ENCODE measurements around the gene NOXO1. TPM values are rescaled to one million over a fixed set of nuclear protein-coding genes. Genes with fewer than 3 reads are reported as not detected.
A peak's percentile ranks its signal among the peaks of the same experiment; 100 is the strongest.

NOXO1 gene
- polyA plus RNA-seq, 3 donors, result 0.09 TPM; not detected in 2

DNA sequence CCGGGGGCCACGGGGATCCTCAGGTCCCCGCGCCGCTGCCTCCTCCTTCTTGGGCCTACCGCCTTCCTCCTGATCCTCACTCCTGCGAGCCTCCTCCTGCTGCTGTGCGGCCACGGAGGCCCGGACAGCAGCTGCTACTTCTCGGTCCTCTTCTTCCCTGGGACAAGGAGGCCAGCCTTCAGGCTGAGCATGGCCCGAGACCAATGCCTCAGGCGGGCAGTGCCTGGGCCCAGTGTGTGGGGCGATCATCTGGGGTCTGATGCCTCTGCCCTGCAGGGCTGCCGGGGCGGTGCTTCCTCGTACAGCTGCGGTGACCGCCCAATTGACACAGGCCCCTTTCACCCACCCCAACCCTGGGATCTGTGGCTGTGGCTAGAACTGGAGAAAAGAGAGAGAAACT, 19.8 kb upstream of the NOXO1 start:
- H4K20me1 ChIP-seq (ENCODE audit: insufficient read depth, low read length), result peaks cover 40% of the 10 kb centered on the region

DNA sequence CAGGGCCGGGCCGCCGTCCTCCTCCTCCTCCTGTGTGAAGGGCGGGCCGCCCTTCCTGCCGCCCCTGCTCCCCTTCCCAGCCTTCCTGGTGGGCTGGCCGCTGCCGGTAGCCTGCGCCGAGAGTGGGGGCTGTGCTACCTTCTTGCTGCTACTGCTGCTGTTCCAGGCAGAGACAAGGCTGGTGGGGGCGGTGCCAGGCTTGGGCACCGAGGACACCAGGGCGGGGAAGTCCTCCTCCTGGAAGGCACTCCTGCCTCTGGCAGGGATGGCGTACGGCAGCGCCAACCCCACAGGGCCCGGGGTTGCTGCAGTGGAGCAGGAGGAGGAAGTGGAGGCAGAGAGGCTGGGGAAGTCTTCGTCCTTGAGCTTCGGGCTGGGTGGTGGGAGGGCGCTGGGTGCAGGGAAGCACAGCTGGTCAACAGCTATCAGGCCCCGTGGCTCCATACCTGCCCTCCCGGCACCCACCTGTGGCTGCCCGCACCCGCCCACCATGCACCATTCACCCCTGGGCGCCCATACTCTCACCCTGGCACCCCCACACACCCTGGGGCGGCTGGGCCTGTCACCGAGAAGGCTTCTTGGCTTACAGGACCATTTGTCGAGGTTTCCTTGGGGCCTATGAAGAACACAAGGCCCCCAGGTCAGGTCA, 18.7 kb upstream of the NOXO1 start:
- no peak overlapping the region for H3K9ac ChIP-seq (ENCODE audit: insufficient read depth, low read length, poor library complexity, severe bottlenecking)
- intact Hi-C loops (cut with micrococcal nuclease), result loop anchor here (10.0 kb wide), 2 partner anchors 245 to 255 kb away; partner anchors contain the start of gene ECI1 (in 1 of the 2)
- H3K27ac ChIP-seq (ENCODE audit: low read depth in 1 of 2, low read length in 2 of 2), result no peak overlapping the region
- no peak overlapping the region for H3K4me3 ChIP-seq (replicated peaks in 1 of 3; ENCODE audit: low read depth in 2 of 3, low read length in 3 of 3)
- peaks cover 16% of the 10 kb centered on the region for H3K79me2 ChIP-seq (ENCODE audit: insufficient read depth, low read length)
- H3K36me3 ChIP-seq (replicated peaks in 1 of 2; ENCODE audit: control insufficient read depth in 1 of 2, insufficient read depth in 2 of 2, low read length in 2 of 2), result peaks cover 52 to 69% of the 10 kb centered on the region in 2 donors
- peaks cover 7% of the 10 kb centered on the region for H3K4me1 Mint-ChIP-seq
- H3K9me3 ChIP-seq (replicated peaks in 1 of 2; ENCODE audit: control insufficient read depth in 1 of 2, insufficient read depth in 1 of 2, low read length in 2 of 2), result no peaks in the 10 kb centered on the region
- TF ChIP-seq, protein P1, sequence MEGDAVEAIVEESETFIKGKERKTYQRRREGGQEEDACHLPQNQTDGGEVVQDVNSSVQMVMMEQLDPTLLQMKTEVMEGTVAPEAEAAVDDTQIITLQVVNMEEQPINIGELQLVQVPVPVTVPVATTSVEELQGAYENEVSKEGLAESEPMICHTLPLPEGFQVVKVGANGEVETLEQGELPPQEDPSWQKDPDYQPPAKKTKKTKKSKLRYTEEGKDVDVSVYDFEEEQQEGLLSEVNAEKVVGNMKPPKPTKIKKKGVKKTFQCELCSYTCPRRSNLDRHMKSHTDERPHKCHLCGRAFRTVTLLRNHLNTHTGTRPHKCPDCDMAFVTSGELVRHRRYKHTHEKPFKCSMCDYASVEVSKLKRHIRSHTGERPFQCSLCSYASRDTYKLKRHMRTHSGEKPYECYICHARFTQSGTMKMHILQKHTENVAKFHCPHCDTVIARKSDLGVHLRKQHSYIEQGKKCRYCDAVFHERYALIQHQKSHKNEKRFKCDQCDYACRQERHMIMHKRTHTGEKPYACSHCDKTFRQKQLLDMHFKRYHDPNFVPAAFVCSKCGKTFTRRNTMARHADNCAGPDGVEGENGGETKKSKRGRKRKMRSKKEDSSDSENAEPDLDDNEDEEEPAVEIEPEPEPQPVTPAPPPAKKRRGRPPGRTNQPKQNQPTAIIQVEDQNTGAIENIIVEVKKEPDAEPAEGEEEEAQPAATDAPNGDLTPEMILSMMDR (IDR thresholded peaks at IDR 0.05), result no peak
- H3K27ac Mint-ChIP-seq, result no peak overlapping the region
- no peak for DNase-seq
- no peaks in the 10 kb centered on the region for H3K9me3 Mint-ChIP-seq
- no peak overlapping the region for H3K4me3 Mint-ChIP-seq
- H3K4me2 ChIP-seq (replicated peaks; ENCODE audit: extremely low read depth, low read length, poor library complexity, severe bottlenecking), result no peak overlapping the region
- no peaks in the 10 kb centered on the region for H3K27me3 Mint-ChIP-seq (ENCODE audit: low read depth in 3 of 3)
- WGBS (ENCODE audit: insufficient coverage), result 94% methylated on average over 28 of the region's 28 CpGs
- H3K36me3 Mint-ChIP-seq, result peaks cover 47 to 61% of the 10 kb centered on the region in 2 donors
- no peak overlapping the region for H2AFZ ChIP-seq (ENCODE audit: insufficient read depth, low read depth, low read length, poor library complexity, severe bottlenecking)
- H3K27me3 ChIP-seq (ENCODE audit: control insufficient read depth in 2 of 2, insufficient read depth in 2 of 2, low read length in 2 of 2), result no peaks in the 10 kb centered on the region
- peaks cover 6 to 13% of the 10 kb centered on the region in 2 donors for H3K4me1 ChIP-seq (ENCODE audit: control insufficient read depth in 1 of 2, insufficient read depth in 2 of 2, low read length in 2 of 2)
- peaks cover 30% of the 10 kb centered on the region for H4K20me1 ChIP-seq (ENCODE audit: insufficient read depth, low read length)

More for the DNA sequence above, 19.8 kb upstream of the NOXO1 start:
- no peak for DNase-seq
- Mint-ChIP-seq H3K9me3 (peaks cover 0 to 2% (median 0%) of the 10 kb centered on the region in 7 donors), H3K27me3 (ENCODE audit: low read depth in 3 of 3) (peaks cover 0 to under 1% (median 0%) of the 10 kb centered on the region in 3 donors), H3K27ac (peak overlapping the region in 2 of 7 donors; percentile 63 to 67), H3K4me1 (peaks cover 17% of the 10 kb centered on the region), H3K4me3 (no peak overlapping the region), H3K36me3 (peaks cover 42 to 64% of the 10 kb centered on the region in 2 donors)
- over 99% methylated on average over 14 of the region's 19 CpGs for WGBS (ENCODE audit: insufficient coverage)
- TF ChIP-seq, protein P1 (IDR thresholded peaks at IDR 0.05), result no peak
- H3K9ac ChIP-seq (ENCODE audit: insufficient read depth, low read length, poor library complexity, severe bottlenecking), result no peak overlapping the region
- H3K4me1 ChIP-seq (ENCODE audit: control insufficient read depth in 1 of 2, insufficient read depth in 2 of 2, low read length in 2 of 2), result peaks cover 8 to 23% of the 10 kb centered on the region in 2 donors
- no peaks in the 10 kb centered on the region for H3K27me3 ChIP-seq (ENCODE audit: control insufficient read depth in 2 of 2, insufficient read depth in 2 of 2, low read length in 2 of 2)
- no peak overlapping the region for H2AFZ ChIP-seq (ENCODE audit: insufficient read depth, low read depth, low read length, poor library complexity, severe bottlenecking)
- intact Hi-C loops (cut with micrococcal nuclease), result loop anchor here (10.0 kb wide), 2 partner anchors 244 to 254 kb away; partner anchors contain the start of gene ECI1 (in 1 of the 2)
- H3K27ac ChIP-seq (ENCODE audit: low read depth in 1 of 2, low read length in 2 of 2), result no peak overlapping the region
- H3K36me3 ChIP-seq (replicated peaks in 1 of 2; ENCODE audit: control insufficient read depth in 1 of 2, insufficient read depth in 2 of 2, low read length in 2 of 2), result peaks cover 54 to 69% of the 10 kb centered on the region in 2 donors
- H3K9me3 ChIP-seq (replicated peaks in 1 of 2; ENCODE audit: control insufficient read depth in 1 of 2, insufficient read depth in 1 of 2, low read length in 2 of 2), result no peaks in the 10 kb centered on the region
- H3K4me2 ChIP-seq (replicated peaks; ENCODE audit: extremely low read depth, low read length, poor library complexity, severe bottlenecking), result no peak overlapping the region
- H3K79me2 ChIP-seq (ENCODE audit: insufficient read depth, low read length), result peaks cover 26% of the 10 kb centered on the region
- no peak overlapping the region for H3K4me3 ChIP-seq (replicated peaks in 1 of 3; ENCODE audit: low read depth in 2 of 3, low read length in 3 of 3)
